ENCODE results near the gene REXO4.

The REXO4 gene

GRCh38 chr9:133369422-133369821 is 48.4 kb downstream of the REXO4 start:
- no peak for DNase-seq (ENCODE audit: extremely low spot score)
- no peak for TF ChIP-seq CTCF (IDR thresholded peaks at IDR 0.05; ENCODE audit: control extremely low read depth, extremely low read depth, low read depth, missing control alignments)
- POLR2A ChIA-PET, result no interaction called here
- CTCF ChIA-PET, result no interaction called here

GRCh38 chr9:133368249-133368881 is 49.4 kb downstream of the REXO4 start:
- TF ChIP-seq CTCF (IDR thresholded peaks at IDR 0.05; ENCODE audit: control extremely low read depth, extremely low read depth, low read depth, missing control alignments), result no peak
- POLR2A ChIA-PET, result no interaction called here
- CTCF ChIA-PET, result interaction anchor here (1.0 to 1.8 kb wide), 2 partner anchors 9 to 111 kb away, joined by 3 to 4 read pairs; no protein-coding TSS in a partner anchor
- no peak for DNase-seq (ENCODE audit: extremely low spot score)

- no peak for DNase-seq (ENCODE audit: extremely low spot score)
- no peak for TF ChIP-seq CTCF (IDR thresholded peaks at IDR 0.05; ENCODE audit: control extremely low read depth, extremely low read depth, low read depth, missing control alignments)
- POLR2A ChIA-PET, result interaction anchor here (2.6 kb wide), 1 partner anchor 11 kb away, joined by 9 read pairs; the partner anchor contains the start of genes SURF1 and SURF2
- CTCF ChIA-PET, result interaction anchor here (1.0 to 1.8 kb wide), 2 partner anchors 8 to 112 kb away, joined by 3 to 4 read pairs; no protein-coding TSS in a partner anchor
These were observed 50.0 kb downstream of the REXO4 start for GRCh38 chr9:133367778-133368177.

- DNase-seq (ENCODE audit: extremely low spot score), result no peak
- ChIA-PET CTCF (interaction anchor here (1.0 to 1.8 kb wide), 2 partner anchors 8 to 112 kb away, joined by 3 to 4 read pairs; no protein-coding TSS in a partner anchor), POLR2A (interaction anchor here (1.2 to 2.6 kb wide), 2 partner anchors 11 to 19 kb away, joined by 5 to 9 read pairs; partner anchors contain the start of genes MED22, RPL7A, SURF1 and SURF2)
- TF ChIP-seq CTCF (IDR thresholded peaks at IDR 0.05; ENCODE audit: control extremely low read depth, extremely low read depth, low read depth, missing control alignments), result no peak
These were observed 50.6 kb downstream of the REXO4 start for GRCh38 chr9:133367221-133367620.

GRCh38 chr9:133366435-133366834 is 51.4 kb downstream of the REXO4 start:
- CTCF ChIA-PET, result interaction anchor here (1.2 kb wide), 1 partner anchor 10 kb away, joined by 6 read pairs; the partner anchor contains the start of genes SURF1 and SURF2

More at GRCh38 chr9:133366435-133366834, 51.4 kb downstream of the REXO4 start:
- DNase-seq (ENCODE audit: extremely low spot score), result no peak
- TF ChIP-seq CTCF (IDR thresholded peaks at IDR 0.05; ENCODE audit: control extremely low read depth, extremely low read depth, low read depth, missing control alignments), result no peak
- POLR2A ChIA-PET, result interaction anchor here (1.2 to 2.6 kb wide), 2 partner anchors 10 to 19 kb away, joined by 5 to 9 read pairs; partner anchors contain the start of genes MED22, RPL7A, SURF1 and SURF2
